ENCODE measurements around the gene ART4. TPM values are rescaled to one million over a fixed set of nuclear protein-coding genes. Genes with fewer than 3 reads are reported as not detected.

ART4 gene
- total and polyA plus RNA-seq, 4 donors: 10.5 to 40.7 (median 22.2) TPM

- TF ChIP-seq FOXA2 (IDR thresholded peaks at IDR 0.05) (no peak), JUND (IDR thresholded peaks at IDR 0.05) (no peak), RAD21 (IDR thresholded peaks at IDR 0.05) (no peak), YY1 (IDR thresholded peaks at IDR 0.05) (no peak)
These were observed 10.6 kb upstream of the ART4 start (continued) for GRCh38 chr12:14853961-14854360.

DNA sequence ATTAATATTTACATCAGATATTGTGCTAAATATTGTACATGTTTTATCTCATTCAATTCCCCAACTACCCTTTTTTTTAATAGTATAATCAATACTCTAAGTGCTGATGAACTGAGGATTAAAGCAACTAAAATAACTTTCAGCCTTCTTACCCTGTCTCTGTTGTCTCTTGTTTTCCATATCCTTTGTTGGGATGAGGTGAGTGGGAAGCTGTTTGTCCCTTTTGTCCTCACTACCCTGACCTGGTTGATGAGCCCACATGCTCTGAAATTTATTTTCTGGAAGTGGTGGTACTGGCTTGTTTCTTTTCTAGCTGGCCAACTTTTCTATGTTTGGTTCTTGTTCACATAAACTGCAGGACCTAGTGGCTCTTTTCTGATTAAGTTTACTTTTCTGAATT is 9.6 kb upstream of the ART4 start:
- Histone ChIP-seq H3K27ac (ENCODE audit: low read depth in 1 of 2, low read length in 2 of 2) (no peak overlapping the region), H3K4me3 (ENCODE audit: low read depth in 1 of 3, low read length in 3 of 3) (no peak overlapping the region), H3K9ac (ENCODE audit: low read depth in 1 of 2, low read length in 2 of 2) (no peak overlapping the region)

GRCh38 chr12:14850929-14851663 is 7.8 kb upstream of the ART4 start:
- DNase-seq (ENCODE audit: low spot score): no peak
- H3K4me3 ChIP-seq (ENCODE audit: low read depth in 1 of 3, low read length in 3 of 3): no peak overlapping the region
- WGBS: 49% methylated on average over 1 of the region's 1 CpG
- no peaks in the 10 kb centered on the region for H3K9me3 ChIP-seq (ENCODE audit: control insufficient read depth in 4 of 4, low read length in 3 of 4)
- TF ChIP-seq GABPA (IDR thresholded peaks at IDR 0.05 in 1 of 2, conservative IDR thresholded peaks at IDR 0.05 in 1 of 2) (no peak), JUND (IDR thresholded peaks at IDR 0.05) (no peak), HNF4A (conservative IDR thresholded peaks at IDR 0.05) (no peak), HNF4G (IDR thresholded peaks at IDR 0.05) (no peak), FOXA2 (IDR thresholded peaks at IDR 0.05) (no peak), RXRA (IDR thresholded peaks at IDR 0.05) (no peak), FOXA1 (IDR thresholded peaks at IDR 0.05) (no peak), SP1 (IDR thresholded peaks at IDR 0.05) (no peak), NR2F2 (IDR thresholded peaks at IDR 0.05) (no peak), TAF1 (conservative IDR thresholded peaks at IDR 0.05) (no peak), YY1 (IDR thresholded peaks at IDR 0.05) (no peak), RAD21 (IDR thresholded peaks at IDR 0.05) (no peak), EGR1 (IDR thresholded peaks at IDR 0.05; ENCODE audit: low read depth in 2 of 2) (no peak)
- TF ChIP-seq, protein P1, sequence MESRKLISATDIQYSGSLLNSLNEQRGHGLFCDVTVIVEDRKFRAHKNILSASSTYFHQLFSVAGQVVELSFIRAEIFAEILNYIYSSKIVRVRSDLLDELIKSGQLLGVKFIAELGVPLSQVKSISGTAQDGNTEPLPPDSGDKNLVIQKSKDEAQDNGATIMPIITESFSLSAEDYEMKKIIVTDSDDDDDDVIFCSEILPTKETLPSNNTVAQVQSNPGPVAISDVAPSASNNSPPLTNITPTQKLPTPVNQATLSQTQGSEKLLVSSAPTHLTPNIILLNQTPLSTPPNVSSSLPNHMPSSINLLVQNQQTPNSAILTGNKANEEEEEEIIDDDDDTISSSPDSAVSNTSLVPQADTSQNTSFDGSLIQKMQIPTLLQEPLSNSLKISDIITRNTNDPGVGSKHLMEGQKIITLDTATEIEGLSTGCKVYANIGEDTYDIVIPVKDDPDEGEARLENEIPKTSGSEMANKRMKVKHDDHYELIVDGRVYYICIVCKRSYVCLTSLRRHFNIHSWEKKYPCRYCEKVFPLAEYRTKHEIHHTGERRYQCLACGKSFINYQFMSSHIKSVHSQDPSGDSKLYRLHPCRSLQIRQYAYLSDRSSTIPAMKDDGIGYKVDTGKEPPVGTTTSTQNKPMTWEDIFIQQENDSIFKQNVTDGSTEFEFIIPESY (IDR thresholded peaks at IDR 0.05): no peak
- TF ChIP-seq, protein P2, sequence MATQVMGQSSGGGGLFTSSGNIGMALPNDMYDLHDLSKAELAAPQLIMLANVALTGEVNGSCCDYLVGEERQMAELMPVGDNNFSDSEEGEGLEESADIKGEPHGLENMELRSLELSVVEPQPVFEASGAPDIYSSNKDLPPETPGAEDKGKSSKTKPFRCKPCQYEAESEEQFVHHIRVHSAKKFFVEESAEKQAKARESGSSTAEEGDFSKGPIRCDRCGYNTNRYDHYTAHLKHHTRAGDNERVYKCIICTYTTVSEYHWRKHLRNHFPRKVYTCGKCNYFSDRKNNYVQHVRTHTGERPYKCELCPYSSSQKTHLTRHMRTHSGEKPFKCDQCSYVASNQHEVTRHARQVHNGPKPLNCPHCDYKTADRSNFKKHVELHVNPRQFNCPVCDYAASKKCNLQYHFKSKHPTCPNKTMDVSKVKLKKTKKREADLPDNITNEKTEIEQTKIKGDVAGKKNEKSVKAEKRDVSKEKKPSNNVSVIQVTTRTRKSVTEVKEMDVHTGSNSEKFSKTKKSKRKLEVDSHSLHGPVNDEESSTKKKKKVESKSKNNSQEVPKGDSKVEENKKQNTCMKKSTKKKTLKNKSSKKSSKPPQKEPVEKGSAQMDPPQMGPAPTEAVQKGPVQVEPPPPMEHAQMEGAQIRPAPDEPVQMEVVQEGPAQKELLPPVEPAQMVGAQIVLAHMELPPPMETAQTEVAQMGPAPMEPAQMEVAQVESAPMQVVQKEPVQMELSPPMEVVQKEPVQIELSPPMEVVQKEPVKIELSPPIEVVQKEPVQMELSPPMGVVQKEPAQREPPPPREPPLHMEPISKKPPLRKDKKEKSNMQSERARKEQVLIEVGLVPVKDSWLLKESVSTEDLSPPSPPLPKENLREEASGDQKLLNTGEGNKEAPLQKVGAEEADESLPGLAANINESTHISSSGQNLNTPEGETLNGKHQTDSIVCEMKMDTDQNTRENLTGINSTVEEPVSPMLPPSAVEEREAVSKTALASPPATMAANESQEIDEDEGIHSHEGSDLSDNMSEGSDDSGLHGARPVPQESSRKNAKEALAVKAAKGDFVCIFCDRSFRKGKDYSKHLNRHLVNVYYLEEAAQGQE (IDR thresholded peaks at IDR 0.05): no peak
- TF ChIP-seq, protein P3, sequence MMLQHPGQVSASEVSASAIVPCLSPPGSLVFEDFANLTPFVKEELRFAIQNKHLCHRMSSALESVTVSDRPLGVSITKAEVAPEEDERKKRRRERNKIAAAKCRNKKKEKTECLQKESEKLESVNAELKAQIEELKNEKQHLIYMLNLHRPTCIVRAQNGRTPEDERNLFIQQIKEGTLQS (IDR thresholded peaks at IDR 0.05): no peak
- TF ChIP-seq, protein P4, sequence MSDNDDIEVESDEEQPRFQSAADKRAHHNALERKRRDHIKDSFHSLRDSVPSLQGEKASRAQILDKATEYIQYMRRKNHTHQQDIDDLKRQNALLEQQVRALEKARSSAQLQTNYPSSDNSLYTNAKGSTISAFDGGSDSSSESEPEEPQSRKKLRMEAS (IDR thresholded peaks at IDR 0.05): no peak
- TF ChIP-seq, protein P5, sequence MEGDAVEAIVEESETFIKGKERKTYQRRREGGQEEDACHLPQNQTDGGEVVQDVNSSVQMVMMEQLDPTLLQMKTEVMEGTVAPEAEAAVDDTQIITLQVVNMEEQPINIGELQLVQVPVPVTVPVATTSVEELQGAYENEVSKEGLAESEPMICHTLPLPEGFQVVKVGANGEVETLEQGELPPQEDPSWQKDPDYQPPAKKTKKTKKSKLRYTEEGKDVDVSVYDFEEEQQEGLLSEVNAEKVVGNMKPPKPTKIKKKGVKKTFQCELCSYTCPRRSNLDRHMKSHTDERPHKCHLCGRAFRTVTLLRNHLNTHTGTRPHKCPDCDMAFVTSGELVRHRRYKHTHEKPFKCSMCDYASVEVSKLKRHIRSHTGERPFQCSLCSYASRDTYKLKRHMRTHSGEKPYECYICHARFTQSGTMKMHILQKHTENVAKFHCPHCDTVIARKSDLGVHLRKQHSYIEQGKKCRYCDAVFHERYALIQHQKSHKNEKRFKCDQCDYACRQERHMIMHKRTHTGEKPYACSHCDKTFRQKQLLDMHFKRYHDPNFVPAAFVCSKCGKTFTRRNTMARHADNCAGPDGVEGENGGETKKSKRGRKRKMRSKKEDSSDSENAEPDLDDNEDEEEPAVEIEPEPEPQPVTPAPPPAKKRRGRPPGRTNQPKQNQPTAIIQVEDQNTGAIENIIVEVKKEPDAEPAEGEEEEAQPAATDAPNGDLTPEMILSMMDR (IDR thresholded peaks at IDR 0.05; ENCODE audit: low read depth, low read length, missing input control): no peak
- H3K27ac ChIP-seq (ENCODE audit: low read depth in 1 of 2, low read length in 2 of 2): no peak overlapping the region
- no peaks in the 10 kb centered on the region for H3K4me1 ChIP-seq (ENCODE audit: control insufficient read depth in 4 of 4, insufficient read depth in 4 of 4, low read length in 3 of 4)
- H3K27me3 ChIP-seq (ENCODE audit: control insufficient read depth in 4 of 4, insufficient read depth in 4 of 4, low read length in 3 of 4): no peaks in the 10 kb centered on the region
- H3K36me3 ChIP-seq (ENCODE audit: control insufficient read depth in 4 of 4, insufficient read depth in 3 of 4, low read depth in 1 of 4, low read length in 3 of 4): no peaks in the 10 kb centered on the region
- H3K9ac ChIP-seq (ENCODE audit: low read depth in 1 of 2, low read length in 2 of 2): no peak overlapping the region

More for the DNA sequence above, 9.6 kb upstream of the ART4 start:
- TF ChIP-seq, protein P5 (IDR thresholded peaks at IDR 0.05; ENCODE audit: low read depth, low read length, missing input control): no peak
- no peak for TF ChIP-seq YY1 (IDR thresholded peaks at IDR 0.05)
- Histone ChIP-seq H3K9me3 (ENCODE audit: control insufficient read depth in 4 of 4, low read length in 3 of 4) (no peaks in the 10 kb centered on the region), H3K4me1 (ENCODE audit: control insufficient read depth in 4 of 4, insufficient read depth in 4 of 4, low read length in 3 of 4) (no peaks in the 10 kb centered on the region), H3K27me3 (ENCODE audit: control insufficient read depth in 4 of 4, insufficient read depth in 4 of 4, low read length in 3 of 4) (no peaks in the 10 kb centered on the region), H3K36me3 (ENCODE audit: control insufficient read depth in 4 of 4, insufficient read depth in 3 of 4, low read depth in 1 of 4, low read length in 3 of 4) (no peaks in the 10 kb centered on the region)
- DNase-seq (ENCODE audit: low spot score): no peak
